ENCODE data around the gene SSC4D. TPM values are rescaled to one million over a fixed set of nuclear protein-coding genes. Genes with fewer than 3 reads are reported as not detected.
A peak's percentile ranks its signal among the peaks of the same experiment; 100 is the strongest.

Gene SSC4D
- total and polyA plus RNA-seq, 9 of the 15 experiments (the other 6 are each of a cell fraction or from before 2014, with no cell fraction given) = 0.06 to 1.1 (median 0.85) TPM; not detected in 1

- TF ChIP-seq ZBTB49 (CRISPR knock-in tag; IDR thresholded peaks at IDR 0.05; ENCODE audit: borderline replicate concordance) = no peak
- TF ChIP-seq CHD4 (IDR thresholded peaks at IDR 0.05; ENCODE audit: insufficient read depth, insufficient replicate concordance, low read depth, low read length, poor library complexity, severe bottlenecking) = peak; percentile 29
- TF ChIP-seq MCM3 (IDR thresholded peaks at IDR 0.05) = no peak
- TF ChIP-seq CREB1 (IDR thresholded peaks at IDR 0.05) = no peak; the same call in 1 of the 2 replicates
- TF ChIP-seq CREB1 (CRISPR knock-in tag; IDR thresholded peaks at IDR 0.05) = peak; percentile 77
- no peak for TF ChIP-seq ZNF239 (CRISPR knock-in tag; IDR thresholded peaks at IDR 0.05)
- peak; percentile 19; the same call in 1 of the 2 replicates for TF ChIP-seq REST (IDR thresholded peaks at IDR 0.05; ENCODE audit: borderline replicate concordance)
- peak; percentile 43; the same call in 1 of the 2 replicates for TF ChIP-seq REST (CRISPR knock-in tag; IDR thresholded peaks at IDR 0.05; ENCODE audit: low read depth)
- TF ChIP-seq STAT6 (CRISPR knock-in tag; IDR thresholded peaks at IDR 0.05) = peak; percentile 62; the same call in 1 of the 2 replicates
- peak; percentile 47 to 88; a peak in 2 of 4 replicates for TF ChIP-seq TEAD1 (CRISPR knock-in tag; IDR thresholded peaks at IDR 0.05)
- no peak for TF ChIP-seq SMAD2 (IDR thresholded peaks at IDR 0.05; ENCODE audit: low read depth, low read length)
- TF ChIP-seq RBM14 (IDR thresholded peaks at IDR 0.05; ENCODE audit: borderline replicate concordance, insufficient read depth, low read depth, low read length) = 0 out of 2 replicates have a peak, but pooled peaks have one; percentile 78
- no peak for TF ChIP-seq DIDO1 (tag; IDR thresholded peaks at IDR 0.05; ENCODE audit: low read depth)
These were observed 16.1 kb downstream of the SSC4D start (continued) for GRCh38 chr7:76393116-76394031.

Measured in K562 (cell line).